ENCODE measurements around the gene KIAA0825. TPM values are rescaled to one million over a fixed set of nuclear protein-coding genes. Genes with fewer than 3 reads are reported as not detected.

KIAA0825 gene
- total RNA-seq, 1 experiment from 2014 or later, result 1.6 TPM

- in situ Hi-C loops (cut with HindIII; ENCODE audit: low pct_unique_long_range_greater_than_20kb, low sequenced_read_pairs) (no loop called here), intact Hi-C loops (cut with micrococcal nuclease; ENCODE audit: unreplicated experiment) (loop anchor here (5.0 kb wide), 1 partner anchor 390 kb away; no protein-coding TSS in a partner anchor)
- Histone ChIP-seq H3K27ac (ENCODE audit: low read length) (no peak overlapping the region), H3K4me3 (ENCODE audit: low read depth in 2 of 2, low read length in 2 of 2) (no peak overlapping the region), H3K27me3 (ENCODE audit: control insufficient read depth, insufficient read depth, low read length) (peaks cover 3% of the 10 kb centered on the region; the same call in 1 of the 2 replicates), H3K4me1 (ENCODE audit: control insufficient read depth, insufficient read depth, low read length) (no peaks in the 10 kb centered on the region), H3K36me3 (ENCODE audit: control insufficient read depth, insufficient read depth, low read length) (no peaks in the 10 kb centered on the region), H3K9me3 (ENCODE audit: control insufficient read depth, insufficient read depth, low read depth, low read length) (no peaks in the 10 kb centered on the region)
- DNase-seq (ENCODE audit: low read depth, low spot score) (no peak), ATAC-seq (no peak)
- no peak for TF ChIP-seq TCF7L2 (IDR thresholded peaks at IDR 0.05; ENCODE audit: low read depth, low read length)
- TF ChIP-seq POLR2AphosphoS5 (IDR thresholded peaks at IDR 0.05; ENCODE audit: low read depth, low read length), result no peak
- TF ChIP-seq SIN3A (IDR thresholded peaks at IDR 0.05; ENCODE audit: borderline replicate concordance, insufficient read depth, low read depth, low read length), result no peak
- no peak for TF ChIP-seq REST (IDR thresholded peaks at IDR 0.05; ENCODE audit: insufficient read depth in 1 of 2, low read depth in 2 of 2, low read length in 1 of 2)
- no peak for TF ChIP-seq CTCF (IDR thresholded peaks at IDR 0.05)
- POLR2A ChIA-PET, result interaction anchor here (0.6 kb wide), 1 partner anchor 140 kb away, joined by 3 read pairs; no protein-coding TSS in a partner anchor
- CTCF ChIA-PET, result no interaction called here
- no TSS peak for BruUV-seq (replicated peaks)
Observed at GRCh38 chr5:94361832-94362796, 256.3 kb downstream of the KIAA0825 start.

GRCh38 chr5:94361161-94361560 lies 257.2 kb downstream of the KIAA0825 start:
- H3K4me3 ChIP-seq (ENCODE audit: low read depth in 2 of 2, low read length in 2 of 2), result no peak overlapping the region
- ATAC-seq (no peak), DNase-seq (ENCODE audit: low read depth, low spot score) (no peak)
- BruUV-seq (replicated peaks), result no TSS peak
- ChIA-PET POLR2A (no interaction called here), CTCF (no interaction called here)
- H3K27ac ChIP-seq (ENCODE audit: low read length), result no peak overlapping the region
- no peaks in the 10 kb centered on the region for H3K9me3 ChIP-seq (ENCODE audit: control insufficient read depth, insufficient read depth, low read depth, low read length)
- no peaks in the 10 kb centered on the region for H3K36me3 ChIP-seq (ENCODE audit: control insufficient read depth, insufficient read depth, low read length)
- H3K4me1 ChIP-seq (ENCODE audit: control insufficient read depth, insufficient read depth, low read length), result no peaks in the 10 kb centered on the region
- TF ChIP-seq TCF7L2 (IDR thresholded peaks at IDR 0.05; ENCODE audit: low read depth, low read length) (no peak), REST (IDR thresholded peaks at IDR 0.05; ENCODE audit: insufficient read depth in 1 of 2, low read depth in 2 of 2, low read length in 1 of 2) (no peak), CTCF (IDR thresholded peaks at IDR 0.05) (no peak), POLR2AphosphoS5 (IDR thresholded peaks at IDR 0.05; ENCODE audit: low read depth, low read length) (no peak), SIN3A (IDR thresholded peaks at IDR 0.05; ENCODE audit: borderline replicate concordance, insufficient read depth, low read depth, low read length) (no peak)
- intact Hi-C loops (cut with micrococcal nuclease; ENCODE audit: unreplicated experiment), result loop anchor here (5.0 kb wide), 1 partner anchor 391 kb away; no protein-coding TSS in a partner anchor
- H3K27me3 ChIP-seq (ENCODE audit: control insufficient read depth, insufficient read depth, low read length), result peaks cover 3% of the 10 kb centered on the region; the same call in 1 of the 2 replicates
- in situ Hi-C loops (cut with HindIII; ENCODE audit: low pct_unique_long_range_greater_than_20kb, low sequenced_read_pairs), result no loop called here

Measured in Panc1 (cell line).